Measurements from ENCODE around the gene CACNA1A.

- no peak for TF ChIP-seq CTCF (IDR thresholded peaks at IDR 0.05)
- TF ChIP-seq POLR2A (IDR thresholded peaks at IDR 0.05) = no peak
These were observed 143.0 kb downstream of the CACNA1A start for GRCh38 chr19:13363245-13363644.

Data from body of pancreas (tissue), 4 donors.